ENCODE measurements around the gene EPB41L4A.
"Not testable (repeated sequence)": the region's sequence is repeated elsewhere in the genome, so short reads cannot be mapped to it uniquely, and the experiment has no call there.

EPB41L4A gene

DNA sequence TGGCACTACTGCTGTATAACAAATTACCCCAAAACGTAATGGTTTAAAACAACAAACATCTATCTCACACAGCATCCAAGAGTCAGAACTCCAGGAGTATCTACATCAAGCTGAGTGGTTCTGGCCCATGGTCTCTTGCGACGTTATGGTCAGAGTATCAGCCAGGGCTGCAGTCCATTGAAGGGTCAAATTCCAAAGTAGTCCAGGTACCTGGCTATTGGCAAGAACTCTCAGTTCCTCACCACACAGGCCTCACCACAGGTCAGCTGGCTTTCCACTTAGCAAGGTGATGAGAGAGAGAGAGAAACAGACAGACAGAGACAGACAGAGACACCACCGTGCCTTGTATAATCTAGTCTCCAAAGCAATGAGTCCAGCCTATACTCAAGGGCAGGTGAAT, 22.6 kb downstream of the EPB41L4A start:
- TF ChIP-seq CTCF (conservative IDR thresholded peaks at IDR 0.05; ENCODE audit: low read depth, low read length) = no peak

GRCh38 chr5:112395299-112395698, 23.8 kb downstream of the EPB41L4A start:
- H3K79me2 ChIP-seq (ENCODE audit: insufficient read depth, low read depth); H3K36me3 ChIP-seq (ENCODE audit: insufficient read depth); H4K20me1 ChIP-seq (ENCODE audit: insufficient read depth); H3K4me3 ChIP-seq (IDR thresholded peaks at IDR 0.05; ENCODE audit: insufficient read depth, low read depth, low read length); H2AFZ ChIP-seq (ENCODE audit: low read depth); H3K4me2 ChIP-seq; H3K4me1 ChIP-seq (ENCODE audit: low read depth, poor library complexity, severe bottlenecking); H3K27me3 ChIP-seq (ENCODE audit: insufficient read depth, low read depth); H3K9ac ChIP-seq; H3K27ac ChIP-seq: not testable (repeated sequence)

More for the DNA sequence above, 22.6 kb downstream of the EPB41L4A start:
- Histone ChIP-seq H3K4me2 (no peak overlapping the region), H3K4me3 (IDR thresholded peaks at IDR 0.05; ENCODE audit: insufficient read depth, low read depth, low read length) (no peak overlapping the region), H3K36me3 (ENCODE audit: insufficient read depth) (no peaks in the 10 kb centered on the region), H2AFZ (ENCODE audit: low read depth) (no peak overlapping the region), H4K20me1 (ENCODE audit: insufficient read depth) (no peaks in the 10 kb centered on the region), H3K79me2 (ENCODE audit: insufficient read depth, low read depth) (no peaks in the 10 kb centered on the region), H3K9ac (no peak overlapping the region), H3K27me3 (ENCODE audit: insufficient read depth, low read depth) (no peaks in the 10 kb centered on the region), H3K27ac (no peak overlapping the region), H3K4me1 (ENCODE audit: low read depth, poor library complexity, severe bottlenecking) (no peaks in the 10 kb centered on the region)

- no peaks in the 10 kb centered on the region for H3K79me2 ChIP-seq (ENCODE audit: insufficient read depth, low read depth)
- no peaks in the 10 kb centered on the region for H3K27me3 ChIP-seq (ENCODE audit: insufficient read depth, low read depth)
- H3K4me2 ChIP-seq = no peak overlapping the region
- H3K36me3 ChIP-seq (ENCODE audit: insufficient read depth) = no peaks in the 10 kb centered on the region
- H4K20me1 ChIP-seq (ENCODE audit: insufficient read depth) = no peaks in the 10 kb centered on the region
- H3K9ac ChIP-seq = no peak overlapping the region
- TF ChIP-seq CTCF (conservative IDR thresholded peaks at IDR 0.05; ENCODE audit: low read depth, low read length) = no peak
- H3K4me1 ChIP-seq (ENCODE audit: low read depth, poor library complexity, severe bottlenecking) = no peaks in the 10 kb centered on the region
- H3K4me3 ChIP-seq (IDR thresholded peaks at IDR 0.05; ENCODE audit: insufficient read depth, low read depth, low read length) = no peak overlapping the region
- no peak overlapping the region for H2AFZ ChIP-seq (ENCODE audit: low read depth)
- H3K27ac ChIP-seq = no peak overlapping the region
These were observed 28.8 kb downstream of the EPB41L4A start for GRCh38 chr5:112390327-112390726.

GRCh38 chr5:112388739-112389138, 30.3 kb downstream of the EPB41L4A start:
- no peak overlapping the region for H3K4me3 ChIP-seq (IDR thresholded peaks at IDR 0.05; ENCODE audit: insufficient read depth, low read depth, low read length)
- no peaks in the 10 kb centered on the region for H3K4me1 ChIP-seq (ENCODE audit: low read depth, poor library complexity, severe bottlenecking)
- H3K4me2 ChIP-seq = no peak overlapping the region
- no peak overlapping the region for H3K9ac ChIP-seq
- no peaks in the 10 kb centered on the region for H3K27me3 ChIP-seq (ENCODE audit: insufficient read depth, low read depth)
- H3K36me3 ChIP-seq (ENCODE audit: insufficient read depth) = no peaks in the 10 kb centered on the region
- H3K79me2 ChIP-seq (ENCODE audit: insufficient read depth, low read depth) = no peaks in the 10 kb centered on the region
- H2AFZ ChIP-seq (ENCODE audit: low read depth) = no peak overlapping the region
- no peaks in the 10 kb centered on the region for H4K20me1 ChIP-seq (ENCODE audit: insufficient read depth)
- no peak overlapping the region for H3K27ac ChIP-seq
- no peak for TF ChIP-seq CTCF (conservative IDR thresholded peaks at IDR 0.05; ENCODE audit: low read depth, low read length)

- no peaks in the 10 kb centered on the region for H4K20me1 ChIP-seq (ENCODE audit: insufficient read depth)
- H2AFZ ChIP-seq (ENCODE audit: low read depth) = no peak overlapping the region
- H3K4me1 ChIP-seq (ENCODE audit: low read depth, poor library complexity, severe bottlenecking) = no peaks in the 10 kb centered on the region
- no peak for TF ChIP-seq CTCF (conservative IDR thresholded peaks at IDR 0.05; ENCODE audit: low read depth, low read length)
- H3K27me3 ChIP-seq (ENCODE audit: insufficient read depth, low read depth) = no peaks in the 10 kb centered on the region
- H3K27ac ChIP-seq = no peak overlapping the region
- H3K36me3 ChIP-seq (ENCODE audit: insufficient read depth) = no peaks in the 10 kb centered on the region
- H3K4me2 ChIP-seq = no peak overlapping the region
- no peaks in the 10 kb centered on the region for H3K79me2 ChIP-seq (ENCODE audit: insufficient read depth, low read depth)
- no peak overlapping the region for H3K4me3 ChIP-seq (IDR thresholded peaks at IDR 0.05; ENCODE audit: insufficient read depth, low read depth, low read length)
- no peak overlapping the region for H3K9ac ChIP-seq
These were observed 31.0 kb downstream of the EPB41L4A start for GRCh38 chr5:112388074-112388473.

All from KMS-11 (cell line).